ENCODE data around the gene RNU4-1.
"Not testable (repeated sequence)": the region's sequence is repeated elsewhere in the genome, so short reads cannot be mapped to it uniquely, and the experiment has no call there.

The RNU4-1 gene

GRCh38 chr12:120254809-120255208 lies 38.2 kb downstream of the RNU4-1 start:
- POLR2A ChIA-PET, result interaction anchor here (0.5 kb wide), 1 partner anchor 15 kb away, joined by 3 read pairs; no protein-coding TSS in a partner anchor
- TF ChIP-seq, protein P1, sequence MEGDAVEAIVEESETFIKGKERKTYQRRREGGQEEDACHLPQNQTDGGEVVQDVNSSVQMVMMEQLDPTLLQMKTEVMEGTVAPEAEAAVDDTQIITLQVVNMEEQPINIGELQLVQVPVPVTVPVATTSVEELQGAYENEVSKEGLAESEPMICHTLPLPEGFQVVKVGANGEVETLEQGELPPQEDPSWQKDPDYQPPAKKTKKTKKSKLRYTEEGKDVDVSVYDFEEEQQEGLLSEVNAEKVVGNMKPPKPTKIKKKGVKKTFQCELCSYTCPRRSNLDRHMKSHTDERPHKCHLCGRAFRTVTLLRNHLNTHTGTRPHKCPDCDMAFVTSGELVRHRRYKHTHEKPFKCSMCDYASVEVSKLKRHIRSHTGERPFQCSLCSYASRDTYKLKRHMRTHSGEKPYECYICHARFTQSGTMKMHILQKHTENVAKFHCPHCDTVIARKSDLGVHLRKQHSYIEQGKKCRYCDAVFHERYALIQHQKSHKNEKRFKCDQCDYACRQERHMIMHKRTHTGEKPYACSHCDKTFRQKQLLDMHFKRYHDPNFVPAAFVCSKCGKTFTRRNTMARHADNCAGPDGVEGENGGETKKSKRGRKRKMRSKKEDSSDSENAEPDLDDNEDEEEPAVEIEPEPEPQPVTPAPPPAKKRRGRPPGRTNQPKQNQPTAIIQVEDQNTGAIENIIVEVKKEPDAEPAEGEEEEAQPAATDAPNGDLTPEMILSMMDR (IDR thresholded peaks at IDR 0.05; ENCODE audit: control extremely low read depth, extremely low read depth, low read depth, missing control alignments), result no peak
- CTCF ChIA-PET, result interaction anchor here (0.8 to 3.7 kb wide), 4 partner anchors 11 to 26 kb away, joined by 4 to 20 read pairs (median 6); partner anchors contain the start of gene PXN
- no peak for DNase-seq (ENCODE audit: extremely low spot score)

DNA sequence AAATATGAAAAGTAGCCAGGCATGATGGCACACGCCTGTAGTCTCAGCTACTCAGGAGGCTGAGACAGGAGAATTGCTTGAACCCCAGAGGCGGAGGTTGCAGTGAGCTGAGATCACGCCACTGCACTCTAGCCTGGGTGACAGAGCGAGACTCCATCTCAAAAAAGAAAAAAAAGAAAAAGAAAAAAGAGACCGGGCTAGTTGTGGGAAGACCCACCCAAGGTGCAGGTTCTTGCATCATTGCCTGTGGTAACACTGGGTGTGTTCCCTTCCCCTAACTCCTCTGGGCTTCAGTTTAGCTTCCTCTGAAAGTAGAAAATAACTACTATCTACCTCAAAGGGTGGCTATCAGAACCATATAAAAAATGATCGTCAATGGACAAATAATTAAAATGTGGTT lies 39.7 kb downstream of the RNU4-1 start:
- CTCF ChIA-PET, result interaction anchor here (2.1 to 3.7 kb wide), 2 partner anchors 12 to 25 kb away, joined by 11 to 20 read pairs; partner anchors contain the start of gene PXN
- POLR2A ChIA-PET, result interaction anchor here (0.6 to 1.1 kb wide), 2 partner anchors 38 to 49 kb away, joined by 3 read pairs; partner anchors contain the start of genes RNU4-2 and SIRT4
- not testable (repeated sequence) for DNase-seq (ENCODE audit: extremely low spot score)

DNA sequence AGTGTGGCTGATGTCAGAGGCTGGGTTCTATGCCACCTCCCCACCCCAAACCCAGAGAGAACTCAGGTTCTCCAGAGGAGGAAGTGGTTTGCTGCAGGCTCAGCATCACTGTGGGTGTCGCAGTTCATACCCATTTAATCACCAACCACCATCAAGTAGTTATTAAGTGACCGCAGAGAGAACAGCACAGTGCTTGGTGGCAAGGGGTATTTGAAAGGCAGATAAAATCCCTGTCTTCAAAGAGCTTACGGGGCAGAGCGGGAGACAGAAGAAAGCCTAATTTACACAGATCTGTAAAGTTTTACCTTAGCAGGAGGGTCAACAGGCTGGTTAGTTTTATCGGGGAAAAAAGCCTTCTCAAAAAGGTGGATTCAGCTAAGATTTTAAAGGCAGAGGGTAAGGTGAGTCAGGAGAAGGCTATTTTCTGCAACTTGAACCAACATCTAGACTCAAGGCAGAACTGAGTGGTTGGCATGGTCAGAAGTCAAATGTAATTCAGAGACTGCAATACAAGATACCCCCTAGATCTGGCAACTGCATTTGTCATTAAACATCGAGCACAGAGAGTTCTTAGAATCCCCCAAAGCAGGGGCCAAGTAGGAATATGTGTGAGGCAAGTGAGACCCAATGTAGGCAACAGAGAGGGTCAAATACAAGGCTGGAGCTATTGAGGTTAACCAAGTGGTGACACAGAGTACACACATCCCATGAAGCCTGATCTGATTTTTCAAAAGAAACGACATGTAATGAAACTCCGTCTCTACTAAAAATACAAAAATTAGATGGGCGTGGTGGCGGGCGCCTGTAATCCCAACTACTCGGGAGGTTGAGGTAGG lies 40.7 kb downstream of the RNU4-1 start:
- no peak for DNase-seq (ENCODE audit: extremely low spot score)
- ChIA-PET POLR2A (interaction anchor here (1.1 kb wide), 2 partner anchors 39 to 51 kb away, joined by 3 to 4 read pairs; partner anchors contain the start of genes RNU4-2 and RPLP0), CTCF (interaction anchor here (0.8 to 5.3 kb wide), 5 partner anchors 13 to 24 kb away, joined by 4 to 46 read pairs (median 11); partner anchors contain the start of gene PXN)
- TF ChIP-seq, protein P1 (IDR thresholded peaks at IDR 0.05; ENCODE audit: control extremely low read depth, extremely low read depth, low read depth, missing control alignments), result no peak

- POLR2A ChIA-PET, result interaction anchor here (1.1 to 4.1 kb wide), 2 partner anchors 40 to 51 kb away, joined by 4 to 24 read pairs; partner anchors contain the start of genes RNU4-1, RNU4-2 and RPLP0
- DNase-seq (ENCODE audit: extremely low spot score), result not testable (repeated sequence)
- CTCF ChIA-PET, result interaction anchor here (0.8 to 17.2 kb wide), 6 partner anchors 14 to 25 kb away, joined by 4 to 271 read pairs (median 12); partner anchors contain the start of gene PXN
Measured at GRCh38 chr12:120251364-120252070, 41.5 kb downstream of the RNU4-1 start.

- CTCF ChIA-PET, result interaction anchor here (0.9 to 17.2 kb wide), 8 partner anchors 10 to 54 kb away, joined by 3 to 271 read pairs (median 6); partner anchors contain the start of gene PXN
- peak; percentile 54 for DNase-seq (ENCODE audit: extremely low spot score)
- POLR2A ChIA-PET, result interaction anchor here (2.0 to 4.1 kb wide), 2 partner anchors 42 to 49 kb away, joined by 6 to 24 read pairs; partner anchors contain the start of genes RNU4-1, RNU4-2 and RPLP0
- TF ChIP-seq, protein P1 (IDR thresholded peaks at IDR 0.05; ENCODE audit: control extremely low read depth, extremely low read depth, low read depth, missing control alignments), result no peak
Measured at GRCh38 chr12:120249875-120250795, 42.9 kb downstream of the RNU4-1 start.

- no peak for DNase-seq (ENCODE audit: extremely low spot score)
- TF ChIP-seq, protein P1 (IDR thresholded peaks at IDR 0.05; ENCODE audit: control extremely low read depth, extremely low read depth, low read depth, missing control alignments), result no peak
- CTCF ChIA-PET, result interaction anchor here (0.9 to 17.2 kb wide), 9 partner anchors 9 to 53 kb away, joined by 3 to 271 read pairs (median 5); partner anchors contain the start of gene PXN
- POLR2A ChIA-PET, result interaction anchor here (2.0 to 4.1 kb wide), 2 partner anchors 42 to 48 kb away, joined by 6 to 24 read pairs; partner anchors contain the start of genes RNU4-1, RNU4-2 and RPLP0
Measured at GRCh38 chr12:120249266-120249874, 43.7 kb downstream of the RNU4-1 start.
